Heart left ventricle (tissue), 16 donors: ENCODE data around the gene ZCCHC2. TPM values are rescaled to one million over a fixed set of nuclear protein-coding genes. Genes with fewer than 3 reads are reported as not detected.

Source experiments
- ATAC-seq, 4 donors: fragments of 200-7000 bp; cut with Tn5 transposase; one replicate each; pipeline ENCODE4 v1.9.1; 2020 to 2022; ENCODE audit warnings: moderate library complexity in 4 of 4, mild to moderate bottlenecking in 3 of 4, moderate number of reproducible peaks in 1 of 4
- DNase-seq, 5 donors: peaks; one replicate each; pipeline ENCODE4 v3.0.0-alpha.2; 2020
- H3K27ac ChIP-seq, 12 donors: fragments of 200-600 bp; sonication (generic) in 4 of 12; one replicate each; pipeline versions ENCODE4 v1.5.0 to v1.8.0; 2016 to 2022; ENCODE audit warnings: mild to moderate bottlenecking in 2 of 12
- H3K27me3 ChIP-seq, 9 donors: fragments of 200-600 bp; sonication (generic) in 2 of 9; one replicate each; pipeline versions ENCODE4 v1.5.1 to v1.8.0; 2016 to 2022; ENCODE audit warnings: mild to moderate bottlenecking in 3 of 9
- H3K36me3 ChIP-seq, 9 donors: fragments of 200-600 bp; sonication (generic) in 2 of 9; one replicate each; pipeline versions ENCODE4 v1.5.0 to v1.8.0; 2018 to 2022; ENCODE audit warnings: mild to moderate bottlenecking in 2 of 9
- H3K4me1 ChIP-seq, 12 donors: fragments of 200-600 bp; sonication (generic) in 4 of 12; one replicate each; pipeline versions ENCODE4 v1.5.0 to v1.8.0; 2016 to 2022; ENCODE audit warnings: mild to moderate bottlenecking in 3 of 12
- H3K4me3 ChIP-seq, 12 donors: fragments of 200-600 bp; sonication (generic) in 4 of 12; one replicate each; pipeline versions ENCODE4 v1.5.0 to v1.8.0; 2017 to 2022; ENCODE audit warnings: mild to moderate bottlenecking in 9 of 12, moderate library complexity in 4 of 12
- H3K9me3 ChIP-seq, 12 donors: fragments of 200-600 bp; sonication (generic) in 4 of 12; one replicate each; pipeline versions ENCODE4 v1.5.0 to v1.8.0; 2016 to 2022; ENCODE audit warnings: mild to moderate bottlenecking in 1 of 12
- POLR2A ChIP-seq, 2 donors: fragments of 450-650 bp; IDR thresholded peaks; one replicate each; pipeline ENCODE4 v1.6.1; 2017; ENCODE audit warnings: antibody characterized with exemption in 2 of 2, mild to moderate bottlenecking in 2 of 2, moderate library complexity in 2 of 2
- WGBS, 4 donors: extraction: QIAGEN DNeasy Blood & Tissue Kit in 2 of 4; methylation state at CpG; one replicate each; pipeline versions ENCODE4 v1.1.5 to v1.1.7; 2013 to 2018; 5-methylcytosine and 5-hydroxymethylcytosine counted together
- intact Hi-C, 10 donors: fragments of 100-400 bp; cut with DNase I; formaldehyde crosslinking; loops; one replicate each; pipeline versions ENCODE4 v1.11.1 to v1.14.2; 2022
- polyA plus RNA-seq, 2 donors: library from polyadenylated mRNA; stranded (reverse); fragments of 200-250 nt; gene quantifications; one replicate each; pipeline ENCODE4 v1.2.3, GENCODE V29; 2013
- total RNA-seq, 9 donors: library from RNA; depleted of rRNA in 2 of 9; stranded (reverse); fragments of >200 nt in 2 of 9; fragmentation: NEBNext Ultra II Directional in 3 of 9; extraction: Animal tissue kit (Norgen Biotek cat#: 25700) in 3 of 9; gene quantifications; one replicate each; pipeline versions ENCODE4 v1.1.0 to v1.2.4, GENCODE V29; 2016 to 2023
- TF ChIP-seq, protein P1 (sequence below), 12 donors: fragments of 200-600 bp; sonication (generic) in 4 of 12; IDR thresholded peaks; one replicate each; pipeline versions ENCODE4 v1.5.0 to v1.8.0; 2018 to 2022; ENCODE audit warnings: antibody characterized with exemption in 12 of 12, mild to moderate bottlenecking in 5 of 12
- donor health status: ischemic (EF 13 %, LVEDD 7.1; RV severe dilation, severe dysfunction).
- donor health status: healthy with polysubstance abuse.
- donor health status: DM: no; HTN: yes; CAD: no.
- donor health status: DM: no; HTN: no; CAD: no.
- donor health status: ischemic (EF 25% LVEDD 6.9; RV normal size, moderate dysfunction).
- donor health status: ischemic (EF 25% LVEDD 5.7; RV mildly dilated, moderate dysfunction).
- donor health status: healthy.
- donor health status: DM: yes; HTN: yes; CAD: no.
- donor health status: ischemic (EF 35%, LVEDD 5.7; RV mildly dilated, moderate dysfunction).
- donor health status: nonischemic (EF 11% LVEDD 7.7; RV severe dilation, severe dysfunction).
- donor health status: DM: yes; HTN: yes; CAD: no.
- donor health status: PGD.
- donor health status: ischemic (EF 29% LVEDD 5.4; RV normal size, mild dysfunction).
- donor health status: nonischemic (EF 23%, LVEDD 6.1; RV moderate dilation, normal function).

ZCCHC2 gene
- total and polyA plus RNA-seq, 11 donors: 5.6 to 27.5 (median 18.6) TPM

DNA sequence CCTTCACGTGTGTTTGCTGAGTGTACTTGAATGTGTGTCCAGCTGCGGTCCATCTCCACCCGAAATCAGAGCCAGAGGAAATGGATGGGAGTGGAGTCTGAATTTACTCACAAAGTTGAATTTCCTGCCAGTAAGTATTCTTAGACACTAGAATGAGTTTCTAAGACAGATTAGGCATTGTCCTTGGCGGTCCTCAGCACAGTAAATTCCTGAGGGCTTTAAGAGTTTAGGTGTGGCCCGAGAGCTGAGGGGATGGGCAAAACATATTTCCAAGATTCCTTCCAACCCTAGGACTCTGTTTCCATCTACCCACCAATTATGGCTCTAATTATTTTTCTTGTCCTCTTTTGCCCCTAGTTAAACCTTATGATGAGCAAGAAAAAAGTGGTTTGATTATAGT is 102.2 kb downstream of the ZCCHC2 start:
- ATAC-seq (peak; percentile 66 to 88 (median 82)), DNase-seq (peak in 4 of 5 donors; percentile 32 to 55 (median 49))
- intact Hi-C loops: loop anchor here in 1 of 10 donors (10.0 kb wide), 1 partner anchor 90 kb away; the partner anchor contains the start of gene PHLPP1
- Histone ChIP-seq H3K27ac (peak overlapping the region in 11 of 12 donors; percentile 3 to 84 (median 76)), H3K27me3 (no peaks in the 10 kb centered on the region), H3K36me3 (no peaks in the 10 kb centered on the region), H3K4me1 (peaks cover 0 to 28% (median 11%) of the 10 kb centered on the region in 12 donors), H3K4me3 (no peak overlapping the region), H3K9me3 (peaks cover 0 to 5% (median 0%) of the 10 kb centered on the region in 12 donors)
- TF ChIP-seq, protein P1, sequence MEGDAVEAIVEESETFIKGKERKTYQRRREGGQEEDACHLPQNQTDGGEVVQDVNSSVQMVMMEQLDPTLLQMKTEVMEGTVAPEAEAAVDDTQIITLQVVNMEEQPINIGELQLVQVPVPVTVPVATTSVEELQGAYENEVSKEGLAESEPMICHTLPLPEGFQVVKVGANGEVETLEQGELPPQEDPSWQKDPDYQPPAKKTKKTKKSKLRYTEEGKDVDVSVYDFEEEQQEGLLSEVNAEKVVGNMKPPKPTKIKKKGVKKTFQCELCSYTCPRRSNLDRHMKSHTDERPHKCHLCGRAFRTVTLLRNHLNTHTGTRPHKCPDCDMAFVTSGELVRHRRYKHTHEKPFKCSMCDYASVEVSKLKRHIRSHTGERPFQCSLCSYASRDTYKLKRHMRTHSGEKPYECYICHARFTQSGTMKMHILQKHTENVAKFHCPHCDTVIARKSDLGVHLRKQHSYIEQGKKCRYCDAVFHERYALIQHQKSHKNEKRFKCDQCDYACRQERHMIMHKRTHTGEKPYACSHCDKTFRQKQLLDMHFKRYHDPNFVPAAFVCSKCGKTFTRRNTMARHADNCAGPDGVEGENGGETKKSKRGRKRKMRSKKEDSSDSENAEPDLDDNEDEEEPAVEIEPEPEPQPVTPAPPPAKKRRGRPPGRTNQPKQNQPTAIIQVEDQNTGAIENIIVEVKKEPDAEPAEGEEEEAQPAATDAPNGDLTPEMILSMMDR (IDR thresholded peaks at IDR 0.05): no peak
- no peak for TF ChIP-seq POLR2A (IDR thresholded peaks at IDR 0.05)
- 37 to 52% (median 40%) methylated on average over 5 of the region's 5 CpGs for WGBS, 4 donors

Other genes with a start within 250 kb of the ZCCHC2 start
- 1 to 10 TPM in 8 of 9 donors, under 1 TPM in 1; 0.16 to 5.0 (median 1.5) TPM for gene TNFRSF11A, start 197.7 kb upstream of the ZCCHC2 start, total RNA-seq
- gene TNFRSF11A, start 197.7 kb upstream of the ZCCHC2 start, polyA plus RNA-seq: under 1 TPM; 0.23 to 0.42 TPM
- gene PHLPP1, start 192.5 kb downstream of the ZCCHC2 start, total RNA-seq: 10 to 100 TPM in 1 of 9 donors, 1 to 10 TPM in 8; 4.9 to 11.1 (median 6.3) TPM
- 1 to 10 TPM; 1.7 to 2.6 TPM for gene PHLPP1, start 192.5 kb downstream of the ZCCHC2 start, polyA plus RNA-seq